HG03064 (cell line): ENCODE data around the gene SLC46A1.

Experiments used
- ATAC-seq: cut with Tn5 transposase; IDR thresholded peaks from one replicate; pipeline ENCODE4 v1.9.1; 2021; ENCODE audit warnings: low read depth; ENCODE audit not compliant: unreplicated experiment

SLC46A1 gene

GRCh38 chr17:28404812-28405570 is 1.0 kb downstream of the SLC46A1 start:
- ATAC-seq, result no peak

DNA sequence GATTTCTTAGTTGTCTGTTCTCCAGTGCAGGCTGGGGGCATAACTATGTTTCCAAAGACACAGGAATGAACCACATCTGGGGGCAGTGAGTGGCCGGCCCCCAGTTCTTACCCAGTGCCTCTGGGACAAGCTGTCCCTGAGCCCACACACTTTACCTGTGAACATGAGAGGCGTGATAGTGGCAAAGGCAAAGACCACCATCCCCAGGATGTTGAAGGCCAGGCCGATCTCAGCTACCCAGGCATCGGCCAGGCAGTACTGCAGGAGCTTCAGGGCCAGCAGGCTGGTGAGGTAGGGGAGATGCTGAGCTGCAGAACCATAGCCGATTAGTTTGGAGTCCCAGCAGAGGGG is 1.6 kb downstream of the SLC46A1 start:
- ATAC-seq, result no peak

DNA sequence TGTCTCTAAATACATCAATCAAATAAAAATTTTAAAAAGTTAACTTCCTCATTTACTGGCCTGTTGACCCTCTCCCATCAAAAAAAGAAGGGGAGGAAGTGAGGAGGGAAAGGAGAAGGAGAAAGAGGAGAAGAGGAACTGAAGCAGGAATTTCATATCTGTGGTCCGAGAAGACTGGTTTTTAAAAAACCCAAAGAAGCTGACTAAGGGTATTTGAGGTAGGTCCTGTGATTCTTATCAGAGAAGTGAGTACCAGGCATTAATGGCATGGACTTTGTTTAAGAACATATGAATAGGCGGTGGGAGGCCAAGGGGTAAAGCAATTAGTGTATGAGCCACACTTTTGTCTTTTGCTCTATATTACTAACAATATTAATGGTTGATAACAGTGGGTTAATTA is 2.0 kb downstream of the SLC46A1 start:
- ATAC-seq, result no peak

DNA sequence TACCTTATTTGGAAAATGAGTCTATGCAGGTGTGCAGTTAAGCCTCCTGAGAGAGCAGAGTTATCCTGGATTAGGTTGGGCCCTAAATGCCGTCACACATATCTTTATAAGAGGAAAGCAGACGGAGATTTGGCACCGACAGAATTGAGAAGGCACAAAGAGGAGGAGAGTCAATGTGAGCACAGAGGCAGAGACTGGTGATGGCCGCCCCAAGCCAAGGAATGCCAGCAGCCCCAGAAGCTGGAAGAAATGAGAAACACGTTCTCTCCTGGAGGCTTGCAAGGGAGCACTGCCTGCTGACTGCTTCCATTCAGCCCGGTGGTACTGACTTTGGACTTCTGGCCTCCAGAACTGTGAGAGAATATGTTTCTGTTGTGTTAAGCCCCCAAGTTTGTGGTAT is 3.2 kb downstream of the SLC46A1 start:
- ATAC-seq, result no peak

GRCh38 chr17:28402224-28402630 is 3.8 kb downstream of the SLC46A1 start:
- ATAC-seq, result no peak

GRCh38 chr17:28399808-28400207 is 6.2 kb downstream of the SLC46A1 start:
- no peak for ATAC-seq

- no peak for ATAC-seq
Measured at GRCh38 chr17:28398280-28398981, 7.6 kb downstream of the SLC46A1 start.

GRCh38 chr17:28397687-28398279 is 8.2 kb downstream of the SLC46A1 start:
- ATAC-seq, result no peak

GRCh38 chr17:28397275-28397674 is 8.7 kb downstream of the SLC46A1 start:
- no peak for ATAC-seq

- no peak for ATAC-seq
Measured at GRCh38 chr17:28396635-28397239, 9.3 kb downstream of the SLC46A1 start.

DNA sequence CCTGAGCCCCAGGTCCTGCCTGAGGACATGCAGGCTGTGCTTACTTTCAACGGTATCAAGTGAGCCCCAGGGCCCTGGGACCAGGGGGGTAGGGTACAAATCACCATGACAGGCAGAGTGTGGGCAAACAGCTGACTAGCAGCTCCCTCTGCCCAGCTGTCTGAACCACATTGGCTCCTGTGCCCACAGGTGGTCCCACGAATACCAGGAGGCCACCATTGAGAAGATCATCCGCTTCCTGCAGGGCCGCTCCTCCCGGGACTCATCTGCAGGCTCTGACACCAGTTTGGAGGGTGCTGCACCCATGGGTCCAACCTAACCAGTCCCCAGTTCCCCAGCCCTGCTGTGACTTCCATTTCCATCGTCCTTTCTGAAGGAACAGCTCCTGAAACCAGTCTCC is 10.0 kb downstream of the SLC46A1 start:
- ATAC-seq, result no peak

DNA sequence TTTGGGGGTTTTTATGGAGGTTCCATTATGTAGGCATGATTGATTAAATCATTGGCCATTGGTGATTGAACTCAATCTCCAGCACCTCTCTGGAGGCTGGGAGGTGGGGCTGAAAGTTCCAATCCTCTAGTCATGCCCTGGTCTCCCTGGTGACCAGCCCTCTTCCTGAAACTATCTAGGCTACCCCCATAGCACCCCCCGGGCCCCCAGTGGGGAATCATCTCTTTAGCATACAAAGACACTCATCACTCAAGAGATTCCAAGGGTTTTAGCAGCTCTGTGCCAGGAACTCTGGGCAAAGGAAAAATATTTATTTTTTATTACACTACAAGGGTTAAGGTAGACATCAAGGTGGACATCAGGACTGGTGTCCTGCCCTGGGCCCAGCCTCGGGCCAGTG is 10.6 kb downstream of the SLC46A1 start:
- no peak for ATAC-seq

- no peak for ATAC-seq
Measured at GRCh38 chr17:28394337-28395116, 11.5 kb downstream of the SLC46A1 start.

GRCh38 chr17:28392491-28392890 is 13.5 kb downstream of the SLC46A1 start:
- ATAC-seq, result no peak

DNA sequence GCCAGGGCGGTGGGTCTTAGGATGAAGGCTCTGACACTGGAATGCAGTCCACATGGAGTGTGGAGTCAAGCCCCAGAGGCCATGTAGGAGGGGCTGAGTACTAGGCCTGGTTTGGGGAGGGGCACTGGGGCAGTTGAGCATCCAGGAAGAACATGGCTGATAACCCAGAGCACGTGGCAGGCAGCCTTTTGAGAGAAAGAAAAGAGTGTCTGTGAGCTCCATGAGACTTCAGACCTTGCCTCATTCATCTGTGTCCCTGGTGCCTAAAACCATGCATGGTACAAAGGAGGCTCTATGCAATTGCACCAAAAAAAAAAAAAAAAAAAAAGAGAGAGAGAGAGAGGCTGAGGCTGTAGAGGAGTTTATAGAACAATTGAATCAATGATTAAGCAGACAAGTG is 14.6 kb downstream of the SLC46A1 start:
- no peak for ATAC-seq

DNA sequence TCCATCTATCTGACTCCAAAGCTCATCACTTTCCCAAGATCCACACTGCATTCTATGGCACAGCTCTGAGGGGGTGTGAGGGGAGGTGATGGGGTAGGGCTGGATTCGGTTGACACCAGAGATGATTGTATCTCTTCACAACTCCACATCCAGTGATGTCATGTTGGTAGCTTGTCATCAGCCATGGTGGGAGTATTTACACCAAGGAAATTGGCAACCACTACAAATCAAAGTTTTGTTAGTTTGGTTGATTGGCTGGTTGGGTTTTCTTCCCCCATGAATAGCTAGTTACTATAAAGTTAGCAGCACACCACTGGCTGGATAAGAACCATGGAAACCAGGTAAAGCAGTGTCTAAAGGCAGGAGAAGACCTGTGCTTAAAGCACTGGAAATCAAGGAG is 15.0 kb downstream of the SLC46A1 start:
- no peak for ATAC-seq

DNA sequence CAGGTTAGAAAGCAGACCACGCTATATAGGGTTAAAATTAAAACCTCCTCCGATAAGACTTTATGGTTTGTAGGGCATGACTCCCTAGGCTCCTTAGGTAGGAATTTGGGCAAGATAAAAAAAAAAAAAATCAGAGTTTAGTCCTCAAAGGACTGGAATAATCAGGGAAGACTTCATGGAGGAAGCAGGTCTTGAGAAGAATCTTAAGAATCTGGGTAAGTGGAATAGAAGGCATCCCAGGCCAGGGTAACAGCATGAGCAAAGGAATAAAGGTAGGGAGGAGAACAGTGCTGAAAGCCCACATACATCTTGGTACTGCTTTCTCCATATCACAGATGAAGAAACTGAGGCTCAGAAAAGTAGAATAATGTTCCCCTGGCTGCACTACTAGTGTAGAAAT is 15.4 kb downstream of the SLC46A1 start:
- no peak for ATAC-seq

DNA sequence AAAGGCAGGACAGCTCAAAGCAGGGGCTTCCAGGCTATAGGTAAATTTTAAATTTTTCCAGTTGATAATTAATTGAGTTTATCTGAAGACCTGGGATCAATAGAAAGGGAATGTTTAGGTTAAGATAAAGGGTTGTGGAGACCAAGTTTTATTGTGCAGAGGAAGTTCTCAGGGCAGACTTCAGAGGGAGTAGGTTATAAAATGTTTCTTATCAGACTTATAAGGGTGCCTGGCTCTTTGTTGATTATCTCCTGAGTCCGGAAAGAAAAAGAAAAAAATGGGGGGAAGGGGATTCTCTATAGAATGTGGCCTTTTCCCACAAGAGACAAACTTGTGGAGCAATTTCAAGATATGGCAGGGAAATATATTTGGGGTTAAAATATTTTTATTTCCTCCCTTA is 15.9 kb downstream of the SLC46A1 start:
- no peak for ATAC-seq

DNA sequence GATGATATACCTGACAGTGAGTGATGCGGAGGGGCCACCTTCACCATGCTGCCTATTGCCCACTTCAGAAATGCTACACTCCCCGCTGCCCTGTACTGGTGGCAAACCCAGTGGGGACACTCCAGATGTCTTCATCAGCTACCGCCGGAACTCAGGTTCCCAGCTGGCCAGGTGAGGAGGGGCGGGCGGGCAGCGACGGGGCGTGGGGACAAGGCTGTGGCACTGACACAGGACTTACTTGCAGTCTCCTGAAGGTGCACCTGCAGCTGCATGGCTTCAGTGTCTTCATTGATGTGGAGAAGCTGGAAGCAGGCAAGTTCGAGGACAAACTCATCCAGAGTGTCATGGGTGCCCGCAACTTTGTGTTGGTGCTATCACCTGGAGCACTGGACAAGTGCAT is 17.9 kb downstream of the SLC46A1 start:
- ATAC-seq, result no peak

- ATAC-seq, result no peak
Measured at GRCh38 chr17:28386391-28386790, 19.6 kb downstream of the SLC46A1 start.

DNA sequence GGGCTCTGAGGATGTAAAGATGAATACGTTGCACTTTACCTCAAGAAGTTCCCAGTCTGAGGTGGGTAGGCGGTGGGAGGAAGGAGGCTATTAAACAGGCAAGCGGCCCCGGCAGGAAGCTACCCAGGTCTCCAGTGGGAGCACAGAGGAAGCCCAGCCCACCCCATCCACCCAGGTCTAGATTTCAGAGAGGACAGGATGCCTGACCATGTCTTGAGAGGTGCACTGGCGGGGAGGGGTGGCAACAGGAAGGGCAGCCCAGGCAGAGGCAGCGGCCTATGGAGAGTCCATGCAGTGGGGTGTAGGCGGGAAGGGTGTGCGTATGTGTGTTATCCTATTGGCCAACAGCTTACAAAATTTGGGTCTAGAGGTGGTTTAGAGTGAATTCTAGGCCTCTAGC is 20.6 kb downstream of the SLC46A1 start:
- no peak for ATAC-seq
